Activated naive CD4-positive, alpha-beta T cell treated with anti-CD3 and anti-CD28 coated beads, Interleukin-2, amount 50 U/mL, for 72 hours (primary cell): Measurements from ENCODE around the gene NPHP4. TPM values are rescaled to one million over a fixed set of nuclear protein-coding genes. Genes with fewer than 3 reads are reported as not detected.

ENCODE experiments used
- total RNA-seq, 2 donors: library from RNA; stranded (reverse); gene quantifications; one replicate each; pipeline ENCODE4 v1.2.3, GENCODE V29; 2022

NPHP4 gene
- total RNA-seq, 2 donors from 2014 or later, result 10.0 to 22.5 TPM

Other genes with a start within 250 kb of the NPHP4 start
- 100 to 1,000 TPM; 214 to 334 TPM for gene KCNAB2, start 53.5 kb upstream of the NPHP4 start, total RNA-seq
- under 1 TPM; 0.47 to 0.59 TPM for gene CHD5, start 187.9 kb upstream of the NPHP4 start, total RNA-seq
- 100 to 1,000 TPM; 514 to 595 TPM for gene RPL22, start 207.2 kb upstream of the NPHP4 start, total RNA-seq
- 10 to 100 TPM in 1 of 2 donors, 1 to 10 TPM in 1; 1.5 to 20.6 TPM for gene RNF207, start 213.7 kb upstream of the NPHP4 start, total RNA-seq
- 10 to 100 TPM; 31.6 to 34.1 TPM for gene ICMT, start 243.5 kb upstream of the NPHP4 start, total RNA-seq